Measurements from ENCODE around the gene TMEM141. TPM values are rescaled to one million over a fixed set of nuclear protein-coding genes. Genes with fewer than 3 reads are reported as not detected.
"Not testable (repeated sequence)": the region's sequence is repeated elsewhere in the genome, so short reads cannot be mapped to it uniquely, and the experiment has no call there.

Gene TMEM141
- total RNA-seq, 1 experiment from 2014 or later = 64.1 TPM

GRCh38 chr9:136782452-136782851 lies 8.7 kb upstream of the TMEM141 start:
- CTCF ChIA-PET = no interaction called here
- peaks cover 34% of the 10 kb centered on the region for H3K4me1 Mint-ChIP-seq (ENCODE audit: low read depth, unreplicated experiment)
- no peak overlapping the region for H3K4me3 Mint-ChIP-seq (ENCODE audit: low read depth, unreplicated experiment)
- no peak overlapping the region for H3K27ac Mint-ChIP-seq (ENCODE audit: unreplicated experiment)
- H3K36me3 Mint-ChIP-seq (ENCODE audit: insufficient read depth, unreplicated experiment) = no peaks in the 10 kb centered on the region
- no peak for DNase-seq
- H3K9me3 Mint-ChIP-seq (ENCODE audit: low read depth, unreplicated experiment) = no peaks in the 10 kb centered on the region
- no peak for TF ChIP-seq CTCF (IDR thresholded peaks at IDR 0.05; ENCODE audit: unreplicated experiment)
- intact Hi-C loops (cut with micrococcal nuclease; ENCODE audit: unreplicated experiment) = no loop called here
- BruUV-seq (replicated peaks) = no TSS peak
- H3K27me3 Mint-ChIP-seq (ENCODE audit: unreplicated experiment) = peaks cover 45% of the 10 kb centered on the region

GRCh38 chr9:136784249-136784996 lies 6.7 kb upstream of the TMEM141 start:
- intact Hi-C loops (cut with micrococcal nuclease; ENCODE audit: unreplicated experiment) = no loop called here
- peak; percentile 24 for DNase-seq
- BruUV-seq (replicated peaks) = no TSS peak
- Mint-ChIP-seq H3K4me1 (ENCODE audit: low read depth, unreplicated experiment) (peaks cover 46% of the 10 kb centered on the region), H3K27ac (ENCODE audit: unreplicated experiment) (no peak overlapping the region), H3K4me3 (ENCODE audit: low read depth, unreplicated experiment) (peak overlapping the region; percentile 17), H3K9me3 (ENCODE audit: low read depth, unreplicated experiment) (no peaks in the 10 kb centered on the region), H3K36me3 (ENCODE audit: insufficient read depth, unreplicated experiment) (peaks cover 6% of the 10 kb centered on the region), H3K27me3 (ENCODE audit: unreplicated experiment) (peaks cover 26% of the 10 kb centered on the region)
- no peak for TF ChIP-seq CTCF (IDR thresholded peaks at IDR 0.05; ENCODE audit: unreplicated experiment)
- CTCF ChIA-PET = no interaction called here

- CTCF ChIA-PET = no interaction called here
- BruUV-seq (replicated peaks) = no TSS peak
- Mint-ChIP-seq H3K4me3 (ENCODE audit: low read depth, unreplicated experiment) (peak overlapping the region; percentile 17), H3K27ac (ENCODE audit: unreplicated experiment) (no peak overlapping the region), H3K36me3 (ENCODE audit: insufficient read depth, unreplicated experiment) (peaks cover 6% of the 10 kb centered on the region), H3K4me1 (ENCODE audit: low read depth, unreplicated experiment) (peaks cover 48% of the 10 kb centered on the region), H3K27me3 (ENCODE audit: unreplicated experiment) (peaks cover 20% of the 10 kb centered on the region), H3K9me3 (ENCODE audit: low read depth, unreplicated experiment) (no peaks in the 10 kb centered on the region)
- intact Hi-C loops (cut with micrococcal nuclease; ENCODE audit: unreplicated experiment) = no loop called here
- TF ChIP-seq CTCF (IDR thresholded peaks at IDR 0.05; ENCODE audit: unreplicated experiment) = no peak
- peak; percentile 27 for DNase-seq
Measured at GRCh38 chr9:136784997-136785361, 6.2 kb upstream of the TMEM141 start.

GRCh38 chr9:136785565-136786355 lies 5.4 kb upstream of the TMEM141 start:
- H3K9me3 Mint-ChIP-seq (ENCODE audit: low read depth, unreplicated experiment); H3K36me3 Mint-ChIP-seq (ENCODE audit: insufficient read depth, unreplicated experiment); H3K27ac Mint-ChIP-seq (ENCODE audit: unreplicated experiment); BruUV-seq (replicated peaks): not testable (repeated sequence)
- peaks cover 12% of the 10 kb centered on the region for H3K27me3 Mint-ChIP-seq (ENCODE audit: unreplicated experiment)
- H3K4me3 Mint-ChIP-seq (ENCODE audit: low read depth, unreplicated experiment) = peak overlapping the region; percentile 17
- CTCF ChIA-PET = interaction anchor here (0.7 kb wide), 1 partner anchor 96 kb away, joined by 3 read pairs; no protein-coding TSS in a partner anchor
- intact Hi-C loops (cut with micrococcal nuclease; ENCODE audit: unreplicated experiment) = loop anchor here (2.0 kb wide), 1 partner anchor 249 kb away; no protein-coding TSS in a partner anchor
- DNase-seq = peak; percentile 42
- peaks cover 48% of the 10 kb centered on the region for H3K4me1 Mint-ChIP-seq (ENCODE audit: low read depth, unreplicated experiment)
